Brain microvascular endothelial cell (primary cell): ENCODE results near the gene TLCD2.

ENCODE experiments used
- DNase-seq: peaks from one replicate; pipeline ENCODE4 v3.0.0-alpha.2; 2020
- H3K27ac ChIP-seq: fragments of 250-450 bp; sonication (Bioruptor Pico); 2 replicates; pipeline ENCODE4 v1.5.1; 2020; ENCODE audit warnings: mild to moderate bottlenecking, moderate library complexity
- H3K27me3 ChIP-seq: fragments of 250-450 bp; sonication (Bioruptor Pico); replicated peaks from 2 replicates; pipeline ENCODE4 v1.5.1; 2020; ENCODE audit warnings: mild to moderate bottlenecking
- H3K36me3 ChIP-seq: fragments of 250-450 bp; sonication (Bioruptor Pico); replicated peaks from 2 replicates; pipeline ENCODE4 v1.5.1; 2020; ENCODE audit warnings: mild to moderate bottlenecking
- H3K4me3 ChIP-seq: 2 replicates; pipeline ENCODE4 v1.5.1; 2011; ENCODE audit warnings: low read depth, mild to moderate bottlenecking, control low read depth, low read length, moderate library complexity
- in situ Hi-C: cut with HindIII; loops from 2 replicates; pipeline ENCODE4 v1.10.0; 2017; ENCODE audit warnings: low sequenced_read_pairs, low pct_ligation_motif_present
- TF ChIP-seq, protein P1 (sequence below): IDR thresholded peaks from 2 replicates; pipeline ENCODE4 v1.5.1; 2011; ENCODE audit warnings: low read depth, mild to moderate bottlenecking, moderate library complexity, low read length, control low read depth, inconsistent platforms; ENCODE audit errors: missing control alignments

The TLCD2 gene

DNA sequence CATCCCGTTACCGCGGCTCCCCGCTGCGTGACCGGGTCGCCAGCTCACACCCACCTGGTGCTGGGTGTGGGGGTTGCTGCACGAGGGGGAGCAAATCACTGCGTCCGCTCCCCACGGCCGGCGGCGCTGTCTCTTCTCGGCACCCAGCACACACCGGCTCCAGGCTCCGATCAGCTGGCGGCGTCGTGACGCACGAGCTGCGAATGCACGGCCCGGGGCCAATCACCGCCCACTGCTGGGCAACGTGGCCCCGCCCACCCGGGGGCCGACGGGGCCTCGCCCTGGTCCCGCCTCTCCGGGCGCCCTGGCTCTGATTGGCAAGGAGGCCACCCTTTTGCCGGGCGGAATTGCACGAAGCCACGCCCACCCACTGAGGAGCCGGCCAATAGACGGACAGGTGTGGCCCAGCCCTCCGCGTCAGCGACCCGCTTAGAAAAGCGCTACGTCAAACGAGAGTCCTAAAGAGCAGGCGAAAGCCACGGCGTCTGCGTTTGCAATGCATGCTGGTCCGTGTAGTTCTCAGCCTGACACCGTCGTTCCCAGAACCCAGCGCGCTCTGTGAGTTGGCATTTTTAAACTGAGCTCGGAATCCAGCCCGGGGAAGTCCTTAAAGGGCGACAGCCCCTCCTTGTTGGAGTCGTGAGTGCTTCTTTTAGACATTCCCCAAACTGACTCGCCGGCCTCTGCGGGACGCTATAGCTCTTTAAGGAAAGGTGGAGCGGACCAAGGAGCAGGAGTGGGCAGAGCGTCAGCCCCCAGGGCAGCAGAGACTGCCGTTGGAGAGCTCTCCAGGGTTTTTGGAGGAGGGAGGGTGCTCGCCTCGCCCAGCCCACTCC is 6.1 kb upstream of the TLCD2 start:
- DNase-seq: peak; percentile 100
- Histone ChIP-seq H3K27ac (peak overlapping the region; percentile 99), H3K27me3 (no peaks in the 10 kb centered on the region), H3K36me3 (peaks cover 40% of the 10 kb centered on the region), H3K4me3 (peak overlapping the region; percentile 75)
- TF ChIP-seq, protein P1, sequence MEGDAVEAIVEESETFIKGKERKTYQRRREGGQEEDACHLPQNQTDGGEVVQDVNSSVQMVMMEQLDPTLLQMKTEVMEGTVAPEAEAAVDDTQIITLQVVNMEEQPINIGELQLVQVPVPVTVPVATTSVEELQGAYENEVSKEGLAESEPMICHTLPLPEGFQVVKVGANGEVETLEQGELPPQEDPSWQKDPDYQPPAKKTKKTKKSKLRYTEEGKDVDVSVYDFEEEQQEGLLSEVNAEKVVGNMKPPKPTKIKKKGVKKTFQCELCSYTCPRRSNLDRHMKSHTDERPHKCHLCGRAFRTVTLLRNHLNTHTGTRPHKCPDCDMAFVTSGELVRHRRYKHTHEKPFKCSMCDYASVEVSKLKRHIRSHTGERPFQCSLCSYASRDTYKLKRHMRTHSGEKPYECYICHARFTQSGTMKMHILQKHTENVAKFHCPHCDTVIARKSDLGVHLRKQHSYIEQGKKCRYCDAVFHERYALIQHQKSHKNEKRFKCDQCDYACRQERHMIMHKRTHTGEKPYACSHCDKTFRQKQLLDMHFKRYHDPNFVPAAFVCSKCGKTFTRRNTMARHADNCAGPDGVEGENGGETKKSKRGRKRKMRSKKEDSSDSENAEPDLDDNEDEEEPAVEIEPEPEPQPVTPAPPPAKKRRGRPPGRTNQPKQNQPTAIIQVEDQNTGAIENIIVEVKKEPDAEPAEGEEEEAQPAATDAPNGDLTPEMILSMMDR: peak; percentile 27
- in situ Hi-C loops: loop anchor here (10.0 kb wide), 1 partner anchor 69 kb away; no protein-coding TSS in a partner anchor

DNA sequence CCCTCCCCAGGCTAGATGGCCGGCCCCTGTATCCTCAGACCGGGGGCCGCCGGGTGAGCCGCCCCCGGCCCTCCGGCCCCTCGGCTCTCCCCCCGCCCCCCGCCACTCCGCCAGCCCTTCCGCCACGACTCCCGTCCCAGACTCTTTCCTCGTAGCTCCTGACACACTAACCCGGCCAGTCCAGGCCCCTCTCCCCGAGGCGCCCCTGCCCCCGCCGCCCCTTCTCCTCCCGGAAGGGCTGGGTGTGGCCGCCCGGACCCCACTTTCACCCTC is 5.6 kb upstream of the TLCD2 start:
- in situ Hi-C loops: loop anchor here (10.0 kb wide), 1 partner anchor 69 kb away; no protein-coding TSS in a partner anchor
- H3K27ac ChIP-seq: peak overlapping the region; percentile 97
- DNase-seq: no peak
- peak overlapping the region; percentile 75 for H3K4me3 ChIP-seq
- no peaks in the 10 kb centered on the region for H3K27me3 ChIP-seq
- H3K36me3 ChIP-seq: peaks cover 44% of the 10 kb centered on the region
- TF ChIP-seq, protein P1: no peak

DNA sequence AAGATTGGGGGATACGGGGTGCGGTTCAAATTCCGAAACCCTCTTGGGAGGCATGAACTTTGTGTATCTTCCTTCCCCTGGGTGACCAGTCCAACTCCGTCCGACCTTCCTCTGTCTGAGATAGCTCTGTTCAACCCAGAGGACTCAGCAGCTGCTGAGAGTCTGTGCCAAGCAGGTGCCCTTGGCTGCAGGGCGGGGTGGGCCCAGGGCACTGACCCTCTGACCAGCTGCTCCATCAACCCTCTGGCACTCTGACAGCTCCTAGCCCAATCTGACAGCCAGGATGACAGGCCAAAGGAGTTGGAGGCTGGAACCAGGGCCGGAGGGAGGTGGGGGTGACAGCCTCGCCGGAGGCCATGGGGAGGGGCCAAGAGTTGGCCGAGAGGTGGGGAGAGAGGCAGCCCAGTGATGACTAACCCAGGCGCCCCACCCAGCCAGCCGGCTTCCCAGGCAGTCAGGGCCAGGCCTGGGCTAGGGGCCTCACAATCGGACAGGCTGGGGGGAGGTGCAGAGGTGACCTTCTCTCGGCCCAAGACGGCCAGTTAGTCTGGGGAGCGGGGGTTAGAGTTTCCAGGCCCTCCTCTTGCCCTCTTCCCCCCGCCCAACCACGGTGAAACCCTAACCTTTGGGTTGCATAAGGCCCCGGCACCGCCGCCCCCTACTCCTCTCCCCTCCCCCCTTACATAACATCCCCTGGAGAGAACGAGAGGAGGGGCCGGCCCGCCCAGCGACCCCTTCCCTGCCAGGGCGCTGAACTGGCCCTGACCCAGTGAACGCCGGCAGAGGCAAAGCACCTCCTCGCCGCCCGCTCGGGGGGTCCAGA is 5.0 kb upstream of the TLCD2 start:
- in situ Hi-C loops: loop anchor here (10.0 kb wide), 1 partner anchor 70 kb away; no protein-coding TSS in a partner anchor
- DNase-seq: peak; percentile 89
- H3K4me3 ChIP-seq: peak overlapping the region; percentile 75
- H3K36me3 ChIP-seq: peaks cover 44% of the 10 kb centered on the region
- H3K27ac ChIP-seq: peak overlapping the region; percentile 97
- H3K27me3 ChIP-seq: no peaks in the 10 kb centered on the region
- TF ChIP-seq, protein P1: no peak

DNA sequence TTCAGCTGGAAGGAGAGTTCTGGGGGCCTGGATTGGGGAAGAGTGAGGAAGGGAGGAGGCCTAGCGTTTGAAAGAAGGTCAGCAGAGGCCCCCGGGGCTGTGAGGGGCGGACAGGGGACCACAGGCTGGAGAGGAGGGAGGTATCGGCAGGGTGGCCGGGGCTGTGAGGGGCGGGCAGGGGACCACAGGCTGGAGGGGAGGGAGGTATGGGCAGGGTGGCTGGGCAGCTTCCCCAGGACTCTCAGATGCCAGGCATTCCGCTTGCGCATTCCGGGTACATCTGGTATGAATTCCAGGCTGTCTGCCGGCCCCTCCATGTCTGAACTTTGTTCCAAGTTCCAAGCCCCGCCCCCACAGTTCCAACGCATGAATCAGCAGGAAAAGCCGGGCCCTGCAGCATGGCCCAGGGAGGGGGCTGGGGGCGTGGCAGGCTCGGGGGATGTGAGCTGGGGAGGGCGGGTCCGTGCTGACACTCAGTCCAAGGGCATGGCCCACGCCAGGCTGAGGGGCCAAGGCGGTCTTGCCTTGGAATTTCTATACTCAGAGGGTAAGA is 4.3 kb upstream of the TLCD2 start:
- H3K27me3 ChIP-seq: no peaks in the 10 kb centered on the region
- TF ChIP-seq, protein P1: no peak
- peak; percentile 97 for DNase-seq
- peak overlapping the region; percentile 75 for H3K4me3 ChIP-seq
- H3K36me3 ChIP-seq: peaks cover 44% of the 10 kb centered on the region
- in situ Hi-C loops: loop anchor here (10.0 kb wide), 1 partner anchor 70 kb away; no protein-coding TSS in a partner anchor
- peak overlapping the region; percentile 97 for H3K27ac ChIP-seq

DNA sequence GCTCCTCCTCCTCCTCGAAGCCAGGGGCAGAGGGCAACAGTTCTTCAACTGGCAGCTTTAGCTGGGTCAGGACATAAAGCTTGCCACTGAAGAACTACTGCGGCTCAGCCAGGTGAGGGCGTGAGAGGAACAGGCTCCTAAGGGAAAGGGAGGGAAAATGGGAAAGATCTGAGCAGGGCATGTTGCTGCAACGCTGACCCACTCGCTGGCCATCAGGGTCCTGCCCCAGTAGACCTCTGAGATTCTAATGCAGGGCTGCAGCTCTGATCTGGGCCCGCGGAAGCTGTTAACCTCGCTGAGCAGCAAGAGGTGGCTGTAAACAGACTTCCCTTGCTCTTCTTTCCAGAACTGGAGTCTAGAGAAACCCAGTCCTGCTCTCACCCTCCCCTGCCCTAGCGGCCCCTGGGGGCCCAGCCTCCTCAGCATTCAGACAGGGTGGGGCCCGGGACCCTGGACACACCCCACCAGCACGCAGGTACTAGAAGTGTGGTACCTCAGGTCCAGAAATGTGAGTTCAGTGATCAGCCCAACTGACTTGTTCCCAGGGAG is 3.8 kb upstream of the TLCD2 start:
- no peak for DNase-seq
- peak overlapping the region; percentile 75 for H3K4me3 ChIP-seq
- TF ChIP-seq, protein P1: peak; percentile 63
- H3K36me3 ChIP-seq: peaks cover 44% of the 10 kb centered on the region
- no peaks in the 10 kb centered on the region for H3K27me3 ChIP-seq
- H3K27ac ChIP-seq: peak overlapping the region; percentile 97
- in situ Hi-C loops: loop anchor here (10.0 kb wide), 1 partner anchor 71 kb away; no protein-coding TSS in a partner anchor
